Type B pancreatic cell (in vitro differentiated cells): Measurements from ENCODE around the gene TH. TPM values are rescaled to one million over a fixed set of nuclear protein-coding genes. Genes with fewer than 3 reads are reported as not detected.
A peak's percentile ranks its signal among the peaks of the same experiment; 100 is the strongest.

Experiments used
- DNase-seq: peaks from one replicate; pipeline ENCODE4 v3.0.0; 2021; ENCODE audit warnings: mixed read lengths; ENCODE audit not compliant: unreplicated experiment; ENCODE audit errors: extremely low spot score
- H3K27ac Mint-ChIP-seq: 2 replicates; pipeline ENCODE4 v1.8.0; 2021; ENCODE audit warnings: mild to moderate bottlenecking, mixed read lengths
- H3K27me3 Mint-ChIP-seq: 2 replicates; pipeline ENCODE4 v1.8.0; 2021; ENCODE audit warnings: mixed read lengths
- H3K36me3 Mint-ChIP-seq: 2 replicates; pipeline ENCODE4 v1.8.0; 2021; ENCODE audit warnings: mixed read lengths
- H3K4me1 Mint-ChIP-seq: one replicate; pipeline ENCODE4 v1.8.0; 2021; ENCODE audit warnings: mixed read lengths; ENCODE audit not compliant: unreplicated experiment
- H3K4me3 Mint-ChIP-seq: 2 replicates; pipeline ENCODE4 v1.8.0; 2021; ENCODE audit warnings: mild to moderate bottlenecking, mixed read lengths
- H3K9me3 Mint-ChIP-seq: 2 replicates; pipeline ENCODE4 v1.8.0; 2021; ENCODE audit warnings: mixed read lengths
- total RNA-seq: library from RNA; stranded (reverse); gene quantifications from 2 replicates; pipeline ENCODE4 v1.2.1, GENCODE V29; 2021; ENCODE audit warnings: low replicate concordance
- TF ChIP-seq, protein P1 (sequence below): fragments of 200-600 bp; sonication (generic); conservative IDR thresholded peaks from 2 replicates; pipeline ENCODE4 v1.5.0; 2021; ENCODE audit warnings: antibody characterized with exemption, mild to moderate bottlenecking

TH gene
- total RNA-seq, 1 donor from 2014 or later: 2.2 TPM

DNA sequence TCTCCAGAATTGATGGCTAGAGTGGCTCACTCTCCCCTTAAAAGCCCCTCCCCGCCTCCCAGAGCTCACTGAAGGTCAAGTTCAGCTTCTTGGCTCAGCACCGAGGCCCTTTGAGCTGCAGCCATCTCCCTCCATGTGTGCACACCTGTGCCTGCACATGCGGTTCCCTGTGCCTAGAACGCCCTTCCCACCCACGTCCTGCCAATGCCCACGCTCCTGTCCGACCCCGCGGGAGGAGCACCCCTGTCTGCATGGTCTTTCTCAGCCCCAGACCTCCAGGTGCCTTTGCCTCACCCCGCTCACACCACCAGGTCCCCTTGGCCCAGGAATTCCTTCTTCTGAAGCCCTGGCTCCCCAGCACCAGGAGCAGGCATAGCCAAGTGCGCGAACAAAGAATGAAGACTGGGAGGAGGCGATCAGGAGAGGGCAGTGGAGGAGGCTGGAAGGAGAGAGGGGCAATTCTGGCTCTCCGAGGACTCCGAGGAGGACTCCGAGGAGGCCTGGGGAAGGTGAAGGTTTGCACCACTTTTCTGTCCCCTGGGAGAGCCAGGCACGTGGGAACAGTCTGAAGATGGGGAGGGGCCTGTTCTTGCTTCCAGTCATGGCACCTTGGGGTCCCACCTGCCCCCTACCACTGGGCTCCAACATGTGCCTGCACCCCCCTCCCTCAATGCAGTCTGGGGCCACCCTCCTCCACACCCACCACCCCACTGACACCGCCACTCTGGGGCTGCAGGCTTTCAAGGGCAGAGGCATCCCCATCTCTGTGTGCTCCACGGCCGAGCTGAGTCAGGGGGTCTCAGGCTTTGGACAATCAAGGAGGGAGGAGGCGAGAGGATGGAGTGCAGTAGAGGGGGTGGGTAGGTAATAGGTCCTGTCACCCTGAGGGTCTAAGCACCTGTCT is 50.1 kb downstream of the TH start:
- DNase-seq: peak; percentile 67
- TF ChIP-seq, protein P1, sequence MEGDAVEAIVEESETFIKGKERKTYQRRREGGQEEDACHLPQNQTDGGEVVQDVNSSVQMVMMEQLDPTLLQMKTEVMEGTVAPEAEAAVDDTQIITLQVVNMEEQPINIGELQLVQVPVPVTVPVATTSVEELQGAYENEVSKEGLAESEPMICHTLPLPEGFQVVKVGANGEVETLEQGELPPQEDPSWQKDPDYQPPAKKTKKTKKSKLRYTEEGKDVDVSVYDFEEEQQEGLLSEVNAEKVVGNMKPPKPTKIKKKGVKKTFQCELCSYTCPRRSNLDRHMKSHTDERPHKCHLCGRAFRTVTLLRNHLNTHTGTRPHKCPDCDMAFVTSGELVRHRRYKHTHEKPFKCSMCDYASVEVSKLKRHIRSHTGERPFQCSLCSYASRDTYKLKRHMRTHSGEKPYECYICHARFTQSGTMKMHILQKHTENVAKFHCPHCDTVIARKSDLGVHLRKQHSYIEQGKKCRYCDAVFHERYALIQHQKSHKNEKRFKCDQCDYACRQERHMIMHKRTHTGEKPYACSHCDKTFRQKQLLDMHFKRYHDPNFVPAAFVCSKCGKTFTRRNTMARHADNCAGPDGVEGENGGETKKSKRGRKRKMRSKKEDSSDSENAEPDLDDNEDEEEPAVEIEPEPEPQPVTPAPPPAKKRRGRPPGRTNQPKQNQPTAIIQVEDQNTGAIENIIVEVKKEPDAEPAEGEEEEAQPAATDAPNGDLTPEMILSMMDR: no peak
- no peak overlapping the region for H3K4me3 Mint-ChIP-seq
- H3K9me3 Mint-ChIP-seq: peaks cover 12% of the 10 kb centered on the region
- no peaks in the 10 kb centered on the region for H3K4me1 Mint-ChIP-seq
- peak overlapping the region; percentile 62 for H3K27ac Mint-ChIP-seq
- H3K27me3 Mint-ChIP-seq: peaks cover 10% of the 10 kb centered on the region
- peaks cover 5% of the 10 kb centered on the region for H3K36me3 Mint-ChIP-seq

DNA sequence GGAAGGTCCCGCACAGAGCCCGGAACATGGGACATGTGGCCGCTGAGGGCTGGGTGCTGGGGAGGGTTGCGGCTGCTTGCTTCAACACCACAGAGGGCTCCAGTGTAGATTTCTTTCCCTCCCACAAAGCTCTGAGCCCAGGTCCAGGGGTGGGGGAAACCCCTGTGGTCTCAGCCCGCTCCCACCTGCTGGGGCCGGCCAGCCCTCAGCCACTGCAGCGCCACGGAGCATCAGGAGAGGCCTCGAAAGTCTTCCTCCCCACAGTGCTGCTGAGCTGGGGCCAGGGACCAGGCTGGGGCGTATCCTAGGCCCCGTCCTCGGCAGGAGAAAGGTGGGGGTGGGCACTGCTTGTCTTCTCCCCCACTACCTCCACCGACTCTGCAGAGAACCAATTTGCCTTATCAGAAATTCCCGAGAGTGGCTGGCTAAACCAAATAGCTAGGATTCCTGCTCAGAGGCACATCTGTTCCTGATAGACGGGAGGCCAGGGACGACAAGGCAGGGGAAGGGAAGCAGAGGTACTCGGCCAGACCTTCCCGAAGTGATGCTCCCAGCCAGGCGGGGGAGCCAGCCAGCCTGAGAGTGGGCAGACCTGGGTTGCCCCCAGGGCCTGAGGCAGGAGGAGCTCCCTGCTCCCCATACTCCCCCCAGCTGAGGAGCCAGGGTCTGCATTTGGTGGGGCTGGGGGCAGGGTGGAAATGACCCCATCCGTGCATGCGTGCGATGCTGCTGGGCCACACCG is 51.1 kb downstream of the TH start:
- Mint-ChIP-seq H3K27ac (no peak overlapping the region), H3K27me3 (peaks cover 12% of the 10 kb centered on the region), H3K4me1 (no peaks in the 10 kb centered on the region), H3K4me3 (no peak overlapping the region), H3K36me3 (peaks cover 8% of the 10 kb centered on the region), H3K9me3 (peaks cover 16% of the 10 kb centered on the region)
- DNase-seq: peak; percentile 68
- TF ChIP-seq, protein P1: no peak

DNA sequence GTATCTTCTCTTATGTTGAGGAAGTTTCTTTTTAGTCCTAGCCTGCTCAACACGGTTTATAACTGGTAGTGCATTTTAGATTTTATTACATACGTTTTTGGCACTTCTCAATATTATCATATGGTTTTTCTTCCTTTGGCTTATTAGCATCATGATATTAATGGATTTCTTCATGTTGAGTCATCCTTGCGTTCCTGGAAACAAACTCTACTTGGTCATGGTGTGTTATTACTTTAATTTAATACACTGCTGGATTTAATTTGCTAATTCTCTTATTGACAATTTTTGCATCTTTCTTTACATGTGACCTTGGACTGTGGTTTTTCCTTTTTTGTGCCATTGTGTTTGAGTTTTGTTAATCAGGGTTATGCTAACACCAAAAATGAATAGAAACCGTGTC is 52.9 kb downstream of the TH start:
- DNase-seq: no peak
- H3K4me1 Mint-ChIP-seq: no peaks in the 10 kb centered on the region
- H3K9me3 Mint-ChIP-seq: peaks cover 16% of the 10 kb centered on the region
- H3K36me3 Mint-ChIP-seq: peaks cover 8% of the 10 kb centered on the region
- TF ChIP-seq, protein P1: no peak
- peaks cover 12% of the 10 kb centered on the region for H3K27me3 Mint-ChIP-seq
- H3K4me3 Mint-ChIP-seq: no peak overlapping the region
- H3K27ac Mint-ChIP-seq: no peak overlapping the region

DNA sequence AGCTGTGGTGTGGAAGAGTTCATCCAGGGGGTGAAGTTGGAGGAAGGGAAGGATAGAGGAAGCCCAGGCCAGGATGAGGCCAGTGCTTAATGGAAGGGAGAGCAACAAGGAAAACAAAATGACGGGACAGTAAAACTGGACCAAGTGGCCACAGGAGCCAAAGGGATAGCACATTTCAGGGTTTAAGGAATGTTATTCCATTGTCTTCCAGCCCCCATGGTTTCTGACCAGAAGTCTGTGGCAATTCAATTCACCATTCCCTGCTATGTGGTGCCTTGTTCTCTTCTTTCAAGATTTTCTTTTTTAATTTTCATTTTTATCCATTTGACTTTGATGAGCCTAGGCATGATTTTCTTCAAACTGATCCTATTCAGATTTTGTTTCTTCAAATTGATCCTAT is 54.9 kb downstream of the TH start:
- Mint-ChIP-seq H3K9me3 (peaks cover 16% of the 10 kb centered on the region), H3K27ac (no peak overlapping the region), H3K4me1 (no peaks in the 10 kb centered on the region), H3K36me3 (peaks cover 8% of the 10 kb centered on the region), H3K27me3 (peaks cover 12% of the 10 kb centered on the region), H3K4me3 (no peak overlapping the region)
- TF ChIP-seq, protein P1: no peak
- DNase-seq: no peak

DNA sequence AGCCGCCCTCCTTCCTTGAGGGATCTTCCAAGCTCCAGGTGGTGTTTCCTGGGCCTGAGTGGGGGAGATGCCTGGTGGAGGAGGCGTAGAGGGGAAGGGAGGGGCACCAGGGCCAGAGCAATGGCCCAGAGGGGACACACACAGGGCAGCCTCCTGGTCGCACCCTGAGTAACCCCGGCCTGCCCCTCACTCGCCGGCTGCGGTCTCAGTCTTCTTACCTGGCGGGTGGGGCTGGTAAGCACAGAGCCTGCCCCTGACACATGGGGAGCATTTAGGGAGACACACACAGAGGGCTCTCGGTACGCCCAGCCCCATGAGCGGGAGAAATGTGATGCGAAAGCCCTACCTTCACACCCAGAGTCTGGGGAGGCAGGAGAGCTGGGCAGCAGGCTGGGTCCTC is 56.3 kb downstream of the TH start:
- H3K4me3 Mint-ChIP-seq: no peak overlapping the region
- peaks cover 8% of the 10 kb centered on the region for H3K36me3 Mint-ChIP-seq
- TF ChIP-seq, protein P1: no peak
- H3K4me1 Mint-ChIP-seq: no peaks in the 10 kb centered on the region
- peaks cover 12% of the 10 kb centered on the region for H3K27me3 Mint-ChIP-seq
- H3K27ac Mint-ChIP-seq: no peak overlapping the region
- no peak for DNase-seq
- peaks cover 19% of the 10 kb centered on the region for H3K9me3 Mint-ChIP-seq
